ENCODE data around the gene KIF1A. TPM values are rescaled to one million over a fixed set of nuclear protein-coding genes. Genes with fewer than 3 reads are reported as not detected.
A peak's percentile ranks its signal among the peaks of the same experiment; 100 is the strongest.

KIF1A gene
- total and polyA plus RNA-seq, 2 of the 13 experiments (the other 11 are each of a cell fraction or from before 2014, with no cell fraction given) = 0.01 TPM; not detected in 1

GRCh38 chr2:240789051-240789453 lies 31.0 kb downstream of the KIF1A start:
- intact Hi-C loops (cut with micrococcal nuclease; ENCODE audit: unreplicated experiment) (no loop called here), in situ Hi-C loops (cut with HindIII; ENCODE audit: extremely low pct_ligation_motif_present, low pct_unique_long_range_greater_than_20kb) (no loop called here)
- TF ChIP-seq FOXO4 (CRISPR knock-in tag; conservative IDR thresholded peaks at IDR 0.05) (0 out of 2 replicates have a peak, but pooled peaks have one; percentile 7), NFYC (CRISPR knock-in tag; IDR thresholded peaks at IDR 0.05) (no peak)
- no peaks in the 10 kb centered on the region for H3K9me3 ChIP-seq (ENCODE audit: low read length)
- peaks cover 16 to 59% of the 10 kb centered on the region in 2 experiments for H3K27me3 ChIP-seq (ENCODE audit: control insufficient read depth in 1 of 2, insufficient read depth in 2 of 2, low read length in 2 of 2)
- H4K20me1 ChIP-seq (ENCODE audit: insufficient read depth, low read length) = no peaks in the 10 kb centered on the region; the same call in 1 of the 2 replicates
- no peaks in the 10 kb centered on the region for H3K79me2 ChIP-seq (ENCODE audit: insufficient read depth, low read length)
- DNase-seq (ENCODE audit: low spot score) (no peak), ATAC-seq (no peak), FAIRE-seq (no peak)
- H3K4me3 ChIP-seq (replicated peaks in 1 of 3; ENCODE audit: insufficient read depth in 1 of 3, low read depth in 2 of 3, low read length in 3 of 3) = no peak overlapping the region
- no peak overlapping the region for H3K9ac ChIP-seq (ENCODE audit: insufficient read depth, low read depth, low read length)
- peaks cover 9% of the 10 kb centered on the region for H3K4me1 ChIP-seq (ENCODE audit: insufficient read depth, low read length)
- 11% methylated on average over 10 of the region's 13 CpGs for WGBS (ENCODE audit: low lambda C conversion rate)
- no peak overlapping the region for H3K4me2 ChIP-seq (ENCODE audit: low read depth, low read length)
- H2AFZ ChIP-seq (ENCODE audit: low read length) = no peak overlapping the region
- no peak overlapping the region for H3K27ac ChIP-seq (ENCODE audit: extremely low read length, insufficient read depth, low read length)
- no peaks in the 10 kb centered on the region for H3K36me3 ChIP-seq (replicated peaks in 1 of 2; ENCODE audit: control insufficient read depth in 1 of 2, insufficient read depth in 2 of 2, low read length in 2 of 2)
- no TSS peak for BruUV-seq (replicated peaks)
- POLR2A ChIA-PET = no interaction called here
- CTCF ChIA-PET (ENCODE audit: low intra/inter-chr PET ratio, low total read pairs) = no interaction called here

GRCh38 chr2:240788482-240788881 lies 31.5 kb downstream of the KIF1A start:
- no peak overlapping the region for H3K27ac ChIP-seq (ENCODE audit: extremely low read length, insufficient read depth, low read length)
- H3K79me2 ChIP-seq (ENCODE audit: insufficient read depth, low read length) = no peaks in the 10 kb centered on the region
- DNase-seq (ENCODE audit: low spot score) (no peak), ATAC-seq (no peak), FAIRE-seq (no peak)
- H3K4me1 ChIP-seq (ENCODE audit: insufficient read depth, low read length) = peaks cover 4% of the 10 kb centered on the region
- WGBS (ENCODE audit: low lambda C conversion rate) = 0% methylated on average over 4 of the region's 4 CpGs
- intact Hi-C loops (cut with micrococcal nuclease; ENCODE audit: unreplicated experiment) = no loop called here
- peaks cover 15 to 58% of the 10 kb centered on the region in 2 experiments for H3K27me3 ChIP-seq (ENCODE audit: control insufficient read depth in 1 of 2, insufficient read depth in 2 of 2, low read length in 2 of 2)
- no peak overlapping the region for H3K4me3 ChIP-seq (replicated peaks in 1 of 3; ENCODE audit: insufficient read depth in 1 of 3, low read depth in 2 of 3, low read length in 3 of 3)
- CTCF ChIA-PET (ENCODE audit: low intra/inter-chr PET ratio, low total read pairs) = no interaction called here
- no peak overlapping the region for H3K4me2 ChIP-seq (ENCODE audit: low read depth, low read length)
- H3K9me3 ChIP-seq (ENCODE audit: low read length) = no peaks in the 10 kb centered on the region
- POLR2A ChIA-PET = no interaction called here
- no peaks in the 10 kb centered on the region for H3K36me3 ChIP-seq (replicated peaks in 1 of 2; ENCODE audit: control insufficient read depth in 1 of 2, insufficient read depth in 2 of 2, low read length in 2 of 2)
- no peak overlapping the region for H2AFZ ChIP-seq (ENCODE audit: low read length)
- no peaks in the 10 kb centered on the region; the same call in 1 of the 2 replicates for H4K20me1 ChIP-seq (ENCODE audit: insufficient read depth, low read length)
- no TSS peak for BruUV-seq (replicated peaks)
- no peak overlapping the region for H3K9ac ChIP-seq (ENCODE audit: insufficient read depth, low read depth, low read length)
- in situ Hi-C loops (cut with HindIII; ENCODE audit: extremely low pct_ligation_motif_present, low pct_unique_long_range_greater_than_20kb) = no loop called here
- TF ChIP-seq CERS6 (CRISPR knock-in tag; IDR thresholded peaks at IDR 0.05) = no peak
- TF ChIP-seq MBNL3 (CRISPR knock-in tag; conservative IDR thresholded peaks at IDR 0.05) = no peak
- TF ChIP-seq ONECUT2 (CRISPR knock-in tag; IDR thresholded peaks at IDR 0.05) = no peak
- TF ChIP-seq THAP11 (CRISPR knock-in tag; IDR thresholded peaks at IDR 0.05) = no peak
- TF ChIP-seq FOXK2 (IDR thresholded peaks at IDR 0.05) = no peak
- TF ChIP-seq KDM5B (CRISPR knock-in tag; IDR thresholded peaks at IDR 0.05; ENCODE audit: borderline replicate concordance) = no peak
- no peak for TF ChIP-seq ZSCAN5A (CRISPR knock-in tag; IDR thresholded peaks at IDR 0.05; ENCODE audit: borderline replicate concordance)
- no peak for TF ChIP-seq ZNF530 (CRISPR knock-in tag; IDR thresholded peaks at IDR 0.05; ENCODE audit: low read depth)
- TF ChIP-seq, protein P1, sequence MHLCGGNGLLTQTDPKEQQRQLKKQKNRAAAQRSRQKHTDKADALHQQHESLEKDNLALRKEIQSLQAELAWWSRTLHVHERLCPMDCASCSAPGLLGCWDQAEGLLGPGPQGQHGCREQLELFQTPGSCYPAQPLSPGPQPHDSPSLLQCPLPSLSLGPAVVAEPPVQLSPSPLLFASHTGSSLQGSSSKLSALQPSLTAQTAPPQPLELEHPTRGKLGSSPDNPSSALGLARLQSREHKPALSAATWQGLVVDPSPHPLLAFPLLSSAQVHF (CRISPR knock-in tag; IDR thresholded peaks at IDR 0.05) = no peak
- no peak for TF ChIP-seq ZNF773 (CRISPR knock-in tag; IDR thresholded peaks at IDR 0.05; ENCODE audit: borderline replicate concordance)
- TF ChIP-seq TCF7L2 (IDR thresholded peaks at IDR 0.05; ENCODE audit: low read depth, low read length) = no peak
